Liver (tissue), 9 donors: Measurements from ENCODE around the gene DPRX. TPM values are rescaled to one million over a fixed set of nuclear protein-coding genes. Genes with fewer than 3 reads are reported as not detected.

ENCODE experiments used
- DNase-seq: peaks from one replicate; pipeline ENCODE4 v3.0.0-alpha.2; 2017; ENCODE audit warnings: low spot score
- H3K27ac ChIP-seq, 2 donors: one replicate each; pipeline ENCODE4 v1.7.0; 2013; ENCODE audit warnings: inconsistent platforms in 2 of 2, low read length in 2 of 2, control low read depth in 1 of 2, low read depth in 1 of 2, mild to moderate bottlenecking in 1 of 2
- H3K27me3 ChIP-seq, 4 donors: one replicate each; pipeline versions ENCODE4 v1.6.1 to v1.7.0; 2013; ENCODE audit warnings: low read length in 3 of 4, inconsistent platforms in 1 of 4, mild to moderate bottlenecking in 1 of 4, moderate library complexity in 1 of 4; ENCODE audit not compliant: control insufficient read depth in 4 of 4, insufficient read depth in 4 of 4
- H3K36me3 ChIP-seq, 4 donors: one replicate each; pipeline versions ENCODE4 v1.6.1 to v1.7.0; 2013; ENCODE audit warnings: low read length in 3 of 4, mild to moderate bottlenecking in 3 of 4, low read depth in 1 of 4, moderate library complexity in 1 of 4; ENCODE audit not compliant: control insufficient read depth in 4 of 4, insufficient read depth in 3 of 4
- H3K4me1 ChIP-seq, 4 donors: one replicate each; pipeline versions ENCODE4 v1.6.1 to v1.7.0; 2013; ENCODE audit warnings: low read length in 3 of 4, mild to moderate bottlenecking in 3 of 4, moderate library complexity in 1 of 4; ENCODE audit not compliant: control insufficient read depth in 4 of 4, insufficient read depth in 4 of 4
- H3K4me3 ChIP-seq, 3 donors: one replicate each; pipeline versions ENCODE4 v1.6.1 to v1.7.0; 2013; ENCODE audit warnings: low read length in 3 of 3, control low read depth in 1 of 3, low read depth in 1 of 3, mild to moderate bottlenecking in 1 of 3
- H3K9ac ChIP-seq, 2 donors: one replicate each; pipeline ENCODE4 v1.7.0; 2013; ENCODE audit warnings: low read length in 2 of 2, mild to moderate bottlenecking in 2 of 2, moderate library complexity in 2 of 2, control low read depth in 1 of 2, low read depth in 1 of 2
- H3K9me3 ChIP-seq, 4 donors: one replicate each; pipeline versions ENCODE4 v1.6.1 to v1.7.0; 2013; ENCODE audit warnings: low read length in 3 of 4; ENCODE audit not compliant: control insufficient read depth in 4 of 4
- ATF3 ChIP-seq: IDR thresholded peaks from 2 replicates; pipeline ENCODE4 v1.6.1; 2016; ENCODE audit warnings: antibody characterized with exemption
- CTCF ChIP-seq: fragments of 150-350 bp; IDR thresholded peaks from 2 replicates; pipeline ENCODE4 v1.5.1; 2017; ENCODE audit warnings: improper control_type of control experiment, low read depth, low read length; ENCODE audit not compliant: missing input control
- EGR1 ChIP-seq, 2 donors: IDR thresholded peaks; 2 replicates each; pipeline ENCODE4 v1.6.1; 2016 to 2018; ENCODE audit warnings: antibody characterized with exemption in 2 of 2, low read depth in 2 of 2
- FOXA1 ChIP-seq: IDR thresholded peaks from 2 replicates; pipeline ENCODE4 v1.6.1; 2016; ENCODE audit warnings: antibody characterized with exemption
- FOXA2 ChIP-seq: IDR thresholded peaks from 2 replicates; pipeline ENCODE4 v1.6.1; 2016; ENCODE audit warnings: antibody characterized with exemption
- GABPA ChIP-seq, 2 donors: IDR thresholded peaks in 1 of 2; conservative IDR thresholded peaks in 1 of 2; 2 replicates each; pipeline ENCODE4 v1.6.1; 2016; ENCODE audit warnings: antibody characterized with exemption in 2 of 2, mild to moderate bottlenecking in 1 of 2, moderate library complexity in 1 of 2
- HNF4A ChIP-seq, 2 donors: conservative IDR thresholded peaks; 2 replicates each; pipeline ENCODE4 v1.6.1; 2016; ENCODE audit warnings: antibody characterized with exemption in 2 of 2, mild to moderate bottlenecking in 2 of 2
- HNF4G ChIP-seq: IDR thresholded peaks from 2 replicates; pipeline ENCODE4 v1.6.1; 2016; ENCODE audit warnings: antibody characterized with exemption
- JUND ChIP-seq, 2 donors: IDR thresholded peaks; 2 replicates each; pipeline ENCODE4 v1.6.1; 2016; ENCODE audit warnings: antibody characterized with exemption in 2 of 2
- MAX ChIP-seq: IDR thresholded peaks from 2 replicates; pipeline ENCODE4 v1.6.1; 2016; ENCODE audit warnings: antibody characterized with exemption
- NR2F2 ChIP-seq: IDR thresholded peaks from 2 replicates; pipeline ENCODE4 v1.6.1; 2016; ENCODE audit warnings: antibody characterized with exemption
- REST ChIP-seq: IDR thresholded peaks from 2 replicates; pipeline ENCODE4 v1.6.1; 2016; ENCODE audit warnings: antibody characterized with exemption, mild to moderate bottlenecking
- RXRA ChIP-seq, 2 donors: IDR thresholded peaks; 2 replicates each; pipeline ENCODE4 v1.6.1; 2017 to 2018; ENCODE audit warnings: antibody characterized with exemption in 2 of 2, mild to moderate bottlenecking in 1 of 2
- SP1 ChIP-seq: IDR thresholded peaks from 2 replicates; pipeline ENCODE4 v1.6.1; 2018; ENCODE audit warnings: antibody characterized with exemption, mild to moderate bottlenecking
- YY1 ChIP-seq: IDR thresholded peaks from 2 replicates; pipeline ENCODE4 v1.6.1; 2016; ENCODE audit warnings: antibody characterized with exemption, mild to moderate bottlenecking
- ZBTB33 ChIP-seq: IDR thresholded peaks from 2 replicates; pipeline ENCODE4 v1.6.1; 2016; ENCODE audit warnings: antibody characterized with exemption
- WGBS: extraction: QIAGEN DNeasy Blood & Tissue Kit; methylation state at CpG from one replicate; pipeline ENCODE4 v1.1.7; 2013; 5-methylcytosine and 5-hydroxymethylcytosine counted together
- polyA plus RNA-seq, 2 donors: library from polyadenylated mRNA; stranded (reverse) in 1 of 2; unstranded in 1 of 2; fragments of 200-250 nt in 1 of 2; fragments of >200 nt in 1 of 2; fragmentation: Nextera tagmentation in 1 of 2; extraction: Ambion mirVana in 1 of 2; gene quantifications; one replicate each; pipeline versions ENCODE4 v1.2.1 to v1.2.3, GENCODE V29; 2013 to 2015
- total RNA-seq, 2 donors: library from RNA; depleted of rRNA; stranded (reverse); fragments of >200 nt; gene quantifications; one replicate each; pipeline ENCODE4 v1.2.3, GENCODE V29; 2014
- donor health status: healthy.
- donor health status: healthy.
- donor health status: healthy.
- donor health status: healthy.
- donor health status: healthy.

Gene DPRX
- total and polyA plus RNA-seq, 4 donors, result not detected

GRCh38 chr19:53634768-53635167 is 3.0 kb downstream of the DPRX start:
- H3K4me3 ChIP-seq, result no peak overlapping the region
- H3K4me1 ChIP-seq, result no peaks in the 10 kb centered on the region
- TF ChIP-seq GABPA (IDR thresholded peaks at IDR 0.05 in 1 of 2, conservative IDR thresholded peaks at IDR 0.05 in 1 of 2) (no peak), HNF4G (no peak), JUND (IDR thresholded peaks at IDR 0.05) (no peak), ATF3 (no peak), FOXA2 (no peak), SP1 (no peak), YY1 (no peak), CTCF (no peak), REST (no peak), HNF4A (conservative IDR thresholded peaks at IDR 0.05) (no peak), FOXA1 (no peak), EGR1 (IDR thresholded peaks at IDR 0.05; ENCODE audit: low read depth in 2 of 2) (no peak), MAX (no peak), NR2F2 (no peak)
- no peaks in the 10 kb centered on the region for H3K36me3 ChIP-seq
- H3K9me3 ChIP-seq, result peaks cover 0 to 2% (median 1%) of the 10 kb centered on the region in 4 donors
- H3K9ac ChIP-seq, result no peak overlapping the region
- no peak overlapping the region for H3K27ac ChIP-seq
- no peaks in the 10 kb centered on the region for H3K27me3 ChIP-seq
- whole genome bisulfite sequencing, result 66% methylated on average over 10 of the region's 10 CpGs
- no peak for DNase-seq

GRCh38 chr19:53639471-53639870 is 7.7 kb downstream of the DPRX start:
- 74% methylated on average over 7 of the region's 7 CpGs for WGBS
- Histone ChIP-seq H3K4me1 (no peaks in the 10 kb centered on the region), H3K9ac (no peak overlapping the region), H3K4me3 (no peak overlapping the region), H3K27ac (no peak overlapping the region), H3K9me3 (peaks cover 0 to 2% (median 0%) of the 10 kb centered on the region in 4 donors), H3K36me3 (no peaks in the 10 kb centered on the region), H3K27me3 (no peaks in the 10 kb centered on the region)
- DNase-seq, result no peak
- no peak for TF ChIP-seq YY1
- TF ChIP-seq RXRA (IDR thresholded peaks at IDR 0.05), result no peak
- no peak for TF ChIP-seq CTCF
- TF ChIP-seq EGR1 (IDR thresholded peaks at IDR 0.05; ENCODE audit: low read depth in 2 of 2), result no peak
- no peak for TF ChIP-seq SP1
- no peak for TF ChIP-seq FOXA1
- TF ChIP-seq JUND (IDR thresholded peaks at IDR 0.05), result no peak
- no peak for TF ChIP-seq ZBTB33
- no peak for TF ChIP-seq REST
- TF ChIP-seq HNF4A (conservative IDR thresholded peaks at IDR 0.05), result no peak
- no peak for TF ChIP-seq HNF4G
- no peak for TF ChIP-seq ATF3
- TF ChIP-seq FOXA2, result no peak
- no peak for TF ChIP-seq MAX
